Keratinocyte (primary cell): ENCODE results near the gene ZC3H10.

Experiments used
- CTCF ChIP-seq, 3 experiments: IDR thresholded peaks in 1 of 3; conservative IDR thresholded peaks in 1 of 3; optimal IDR thresholded peaks in 1 of 3; 2 replicates in 2 of 3; 3 replicates in 1 of 3; pipeline versions ENCODE3 to v1.5.1; 2011; ENCODE audit warnings: low read length in 3 of 3, mild to moderate bottlenecking in 3 of 3, moderate library complexity in 2 of 3, control low read depth in 1 of 3, inconsistent platforms in 1 of 3; ENCODE audit not compliant: insufficient read depth in 2 of 3; ENCODE audit errors: extremely low read depth in 1 of 3
- EZH2 ChIP-seq: IDR thresholded peaks from one replicate; pipeline ENCODE4 v1.6.1; 2012; ENCODE audit warnings: inconsistent platforms, mild to moderate bottlenecking, low read length, moderate library complexity

GRCh38 chr12:56110571-56110970 lies 7.5 kb upstream of the ZC3H10 start:
- TF ChIP-seq CTCF (optimal IDR thresholded peaks at IDR 0.05 in 1 of 3, IDR thresholded peaks at IDR 0.05 in 1 of 3, conservative IDR thresholded peaks at IDR 0.05 in 1 of 3; ENCODE audit: extremely low read depth in 1 of 3, insufficient read depth in 2 of 3, low read length in 3 of 3) (no peak), EZH2 (no peak)
